ENCODE measurements around the gene TMED1.
A peak's percentile ranks its signal among the peaks of the same experiment; 100 is the strongest.

TMED1 gene

GRCh38 chr19:10831987-10832938 is 3.7 kb downstream of the TMED1 start:
- no peak for DNase-seq (ENCODE audit: low spot score)

DNA sequence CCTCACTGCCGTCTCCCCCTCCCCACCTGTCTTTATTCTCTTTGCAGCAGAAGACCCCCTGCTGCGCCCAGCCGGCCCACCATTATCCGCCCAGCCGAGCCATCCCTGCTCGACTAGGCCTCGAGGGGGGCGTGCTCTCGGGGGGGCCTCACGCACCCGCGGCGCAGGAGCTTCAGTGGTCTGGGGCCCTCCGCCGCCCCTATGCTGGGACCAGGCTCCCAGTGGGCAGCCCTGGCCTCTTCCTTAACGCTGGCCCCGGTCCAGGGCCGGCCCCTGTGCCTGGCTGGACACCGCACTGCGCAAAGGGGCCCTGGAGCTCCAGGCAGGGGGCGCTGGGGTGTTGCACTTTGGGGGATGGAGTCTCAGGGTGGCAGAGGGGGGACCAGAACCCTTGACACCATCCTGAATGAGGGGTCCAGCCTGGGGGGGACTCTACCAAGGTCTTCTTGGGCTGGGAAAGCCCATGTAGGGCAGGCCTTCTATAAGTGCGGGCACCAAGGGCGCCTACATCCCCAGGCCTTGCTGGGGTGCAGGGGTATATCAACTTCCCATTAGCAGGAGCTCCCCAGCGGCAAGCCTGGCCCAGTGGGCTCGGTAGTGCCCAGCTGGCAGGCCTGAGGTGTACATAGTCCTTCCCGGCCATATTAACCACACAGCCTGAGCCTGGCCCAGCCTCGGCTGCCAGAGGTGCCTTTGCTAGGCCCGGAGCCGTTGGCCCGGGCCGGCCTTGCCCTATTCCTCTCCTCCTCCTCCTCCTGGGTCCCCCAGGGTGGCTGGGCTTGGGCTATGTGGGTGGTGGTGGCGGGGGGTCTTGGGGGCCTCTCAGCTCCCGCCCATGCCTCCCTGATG is 4.9 kb downstream of the TMED1 start:
- no peak for DNase-seq (ENCODE audit: low spot score)

DNA sequence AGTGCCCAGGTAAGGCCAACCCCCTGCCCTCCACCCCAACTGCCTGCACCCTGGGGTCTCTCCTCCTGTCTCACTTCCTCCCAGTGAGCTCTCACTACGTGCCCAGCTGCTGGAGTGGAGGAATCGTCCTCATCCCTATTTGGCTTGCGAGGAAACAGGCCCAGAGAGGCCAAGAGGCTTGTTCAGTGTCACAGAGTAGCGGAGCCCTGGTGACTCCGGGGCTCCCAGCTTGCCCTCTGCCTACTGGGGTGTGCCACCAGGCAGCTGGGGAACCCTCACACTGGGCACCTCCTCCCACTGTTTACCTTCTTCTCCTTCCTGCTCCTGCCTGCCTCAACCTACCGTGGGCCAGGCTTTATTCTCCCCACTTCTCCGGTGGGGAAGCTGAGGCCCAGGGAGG is 5.6 kb downstream of the TMED1 start:
- DNase-seq (ENCODE audit: low spot score) = no peak

- DNase-seq (ENCODE audit: low spot score) = no peak
Measured at GRCh38 chr19:10829967-10830366, 6.0 kb downstream of the TMED1 start.

DNA sequence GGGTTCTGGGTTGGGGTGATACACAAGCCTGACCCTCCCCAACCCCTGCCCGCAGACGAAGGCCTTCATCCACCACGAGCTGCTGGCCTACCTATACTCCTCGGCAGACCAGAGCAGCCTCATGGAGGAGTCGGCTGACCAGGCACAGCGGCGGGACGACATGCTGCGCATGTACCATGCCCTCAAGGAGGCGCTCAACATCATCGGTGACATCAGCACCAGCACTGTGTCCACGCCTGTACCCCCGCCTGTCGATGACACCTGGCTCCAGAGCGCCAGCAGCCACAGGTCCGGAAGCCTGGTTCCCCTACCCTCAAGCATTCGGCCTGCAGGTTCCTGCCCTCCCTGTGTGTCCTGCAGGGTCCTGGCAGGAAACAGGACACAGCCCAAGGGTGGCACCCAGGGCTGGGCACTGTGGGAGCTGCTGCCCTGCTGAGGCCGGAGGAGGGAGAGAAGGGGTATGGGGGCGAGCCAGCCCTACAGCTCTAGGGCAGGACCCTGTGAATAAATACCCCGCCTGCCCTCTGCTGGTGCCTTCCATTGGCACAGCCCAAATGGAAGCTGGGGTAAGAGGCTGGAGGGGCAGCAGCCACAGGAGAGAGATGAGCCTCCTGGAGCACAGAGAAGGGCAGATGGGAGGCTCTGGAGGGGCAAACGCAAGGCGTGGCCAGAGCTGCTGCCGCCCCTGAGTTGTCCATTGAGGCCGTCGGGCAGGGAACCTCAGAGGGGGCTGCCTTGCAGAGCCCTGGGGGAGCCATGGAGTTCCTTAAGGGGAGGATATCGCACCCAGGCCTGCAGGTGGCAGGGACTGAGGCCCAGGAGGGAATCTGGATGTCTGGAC is 6.8 kb downstream of the TMED1 start:
- DNase-seq (ENCODE audit: low spot score) = no peak

DNA sequence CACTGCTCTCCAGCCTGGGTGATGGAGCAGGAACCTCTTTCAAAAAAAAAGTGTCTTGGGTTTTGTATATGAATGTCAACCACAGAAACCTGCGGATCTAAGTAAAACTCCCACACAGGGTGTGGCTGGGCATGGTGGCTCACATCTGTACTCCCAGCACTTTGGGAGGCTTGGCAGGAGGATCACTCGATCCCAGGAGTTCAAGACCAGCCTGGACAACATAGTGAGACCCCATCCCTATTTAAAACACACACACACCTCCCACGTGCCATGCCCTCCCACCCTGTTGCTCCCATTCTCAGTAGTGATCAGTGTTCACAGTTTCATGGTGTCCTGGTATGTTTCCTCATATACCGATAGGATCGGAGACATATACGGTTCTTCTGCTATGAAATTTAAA is 9.2 kb downstream of the TMED1 start:
- no peak for DNase-seq (ENCODE audit: low spot score)

GRCh38 chr19:10826231-10826630 is 9.8 kb downstream of the TMED1 start:
- DNase-seq (ENCODE audit: low spot score) = no peak

GRCh38 chr19:10823690-10824089 is 12.3 kb downstream of the TMED1 start:
- no peak for DNase-seq (ENCODE audit: low spot score)

DNA sequence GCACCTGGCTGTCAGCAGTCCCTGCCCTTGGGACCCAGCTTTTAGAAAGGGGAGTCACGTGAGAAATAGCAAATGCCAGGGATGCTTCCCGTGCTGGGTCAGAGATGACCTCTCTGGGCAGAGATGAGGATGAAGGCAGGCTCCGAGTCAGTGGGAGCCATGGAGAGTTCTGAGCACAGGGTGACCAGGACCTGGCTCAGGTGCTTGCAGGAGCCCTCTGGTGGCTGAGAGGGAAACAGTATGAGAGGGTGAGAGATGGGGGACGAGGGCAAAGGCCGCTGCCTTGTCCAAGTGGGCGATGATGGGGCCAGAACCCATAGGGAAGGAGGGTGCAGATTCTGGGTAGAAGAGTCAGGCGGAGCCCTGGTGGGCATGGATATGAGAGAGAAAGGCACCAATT is 15.8 kb downstream of the TMED1 start:
- no peak for DNase-seq (ENCODE audit: low spot score)

DNA sequence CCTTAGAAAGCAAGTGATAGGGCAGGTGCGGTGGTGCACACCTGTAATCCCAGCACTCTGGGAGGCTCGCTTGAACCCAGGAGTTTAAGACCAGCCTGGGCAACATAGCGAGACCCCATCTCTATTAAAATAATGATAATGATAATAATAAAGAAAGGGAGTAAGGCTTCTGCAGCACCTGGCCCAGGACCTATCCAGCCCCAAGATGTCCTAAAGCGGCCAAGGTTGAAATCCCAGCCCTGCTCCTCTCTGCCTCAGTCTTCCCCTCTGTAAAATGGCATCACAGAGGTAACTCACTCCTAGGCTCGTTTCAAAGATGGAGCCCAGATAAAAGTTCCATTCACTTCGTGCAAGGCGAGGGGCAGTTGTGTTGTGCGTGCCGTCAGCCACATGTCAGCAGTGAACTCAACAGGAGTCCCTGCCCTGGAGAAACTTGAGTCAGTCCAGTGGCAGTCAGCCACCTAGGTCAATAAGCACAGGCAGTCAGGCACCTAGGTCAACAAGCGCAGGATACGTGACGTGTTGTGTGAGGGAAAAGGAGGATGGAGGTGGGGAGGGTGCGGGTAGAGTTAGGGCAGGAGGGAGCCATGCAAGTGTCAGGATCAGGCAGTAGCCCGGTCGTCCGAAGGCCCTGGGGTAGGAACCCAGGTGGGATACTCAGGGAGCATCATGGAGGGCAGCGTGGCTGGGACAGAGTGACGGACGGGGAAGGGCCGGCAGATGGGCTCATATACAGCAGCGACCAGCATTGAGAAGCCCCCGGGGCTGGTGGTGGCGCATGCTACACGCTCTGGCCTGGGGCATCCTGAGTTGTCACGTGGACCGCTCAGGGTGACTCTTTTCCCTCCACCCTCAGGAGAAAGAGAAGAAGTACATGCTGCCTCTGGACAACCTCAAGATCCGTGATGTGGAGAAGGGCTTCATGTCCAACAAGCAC is 16.6 kb downstream of the TMED1 start:
- DNase-seq (ENCODE audit: low spot score) = no peak

DNA sequence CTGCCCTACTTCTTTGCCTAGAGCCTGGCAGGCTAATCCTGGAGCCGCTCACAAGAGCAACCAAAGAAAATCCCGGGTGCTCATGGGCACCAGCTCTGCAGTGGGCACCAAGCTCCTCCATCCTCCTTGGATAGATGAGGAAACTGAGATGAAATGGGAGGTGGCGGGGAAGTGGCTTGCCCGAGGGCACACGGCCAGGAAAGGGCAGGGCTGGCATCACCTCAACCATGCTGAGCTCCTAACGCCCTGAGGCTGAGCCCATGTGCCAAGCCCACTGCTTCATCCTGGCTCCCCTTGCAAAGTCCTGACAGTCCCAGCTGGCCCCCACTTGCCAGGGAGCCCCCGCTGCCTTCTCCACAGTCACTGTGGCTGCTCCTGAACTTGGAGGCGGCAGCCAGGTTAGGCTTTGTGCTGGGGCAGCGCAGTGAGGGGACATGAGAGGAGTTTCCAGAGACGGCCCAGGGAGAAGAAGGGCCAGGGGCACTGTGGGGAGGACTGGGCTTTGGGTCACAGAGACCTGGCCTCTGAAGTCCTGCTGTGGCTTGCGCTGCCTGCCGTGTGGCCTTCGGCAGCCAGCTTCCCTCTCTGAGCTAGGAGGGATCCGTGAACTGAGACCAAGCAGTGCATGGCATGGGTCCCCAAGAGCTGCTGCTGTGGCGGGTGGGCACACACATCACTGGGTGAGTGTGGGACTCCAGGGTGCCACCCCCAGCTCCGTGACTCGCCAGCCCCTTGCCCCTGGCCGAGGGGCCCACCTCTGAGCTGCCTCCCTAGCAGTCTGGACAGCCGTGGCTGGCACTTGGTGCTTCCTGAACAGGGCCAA is 17.5 kb downstream of the TMED1 start:
- no peak for DNase-seq (ENCODE audit: low spot score)

DNA sequence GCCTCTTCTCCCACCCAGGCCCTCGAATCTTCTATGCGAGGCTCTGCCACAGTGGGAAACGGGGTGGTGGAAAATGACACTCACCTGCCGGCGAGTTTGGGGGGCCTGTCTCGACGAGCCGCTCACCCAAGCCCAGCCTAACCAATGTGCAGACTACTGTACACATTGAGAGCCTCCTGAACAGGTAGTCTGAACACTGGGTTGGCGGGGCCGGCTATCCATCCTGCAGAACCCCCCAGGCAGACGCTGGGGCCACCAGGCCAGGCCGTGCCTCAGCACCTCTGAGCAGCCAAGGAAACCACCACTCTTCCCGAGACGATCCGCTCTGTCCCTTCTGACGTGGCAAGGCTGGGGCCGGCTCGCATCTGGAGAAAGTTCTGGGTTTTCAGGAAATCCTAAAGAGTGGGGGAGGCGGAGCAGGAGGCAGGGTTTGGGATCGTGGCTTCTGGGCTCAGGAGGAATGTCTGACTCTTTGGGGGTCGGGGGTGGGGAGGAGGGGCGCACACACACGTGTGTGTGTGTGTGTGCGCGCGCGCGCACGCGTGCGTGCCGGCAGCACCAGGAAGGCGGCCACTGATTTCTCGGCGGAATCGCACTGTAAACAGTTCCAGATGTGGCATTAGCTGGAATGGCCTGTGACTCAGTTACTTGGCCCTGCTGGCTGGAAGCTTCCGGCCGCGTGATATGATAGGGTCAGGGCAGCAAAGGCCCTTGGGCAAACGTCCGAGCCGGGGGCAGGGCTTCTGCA is 18.5 kb downstream of the TMED1 start:
- no peak for DNase-seq (ENCODE audit: low spot score)

DNA sequence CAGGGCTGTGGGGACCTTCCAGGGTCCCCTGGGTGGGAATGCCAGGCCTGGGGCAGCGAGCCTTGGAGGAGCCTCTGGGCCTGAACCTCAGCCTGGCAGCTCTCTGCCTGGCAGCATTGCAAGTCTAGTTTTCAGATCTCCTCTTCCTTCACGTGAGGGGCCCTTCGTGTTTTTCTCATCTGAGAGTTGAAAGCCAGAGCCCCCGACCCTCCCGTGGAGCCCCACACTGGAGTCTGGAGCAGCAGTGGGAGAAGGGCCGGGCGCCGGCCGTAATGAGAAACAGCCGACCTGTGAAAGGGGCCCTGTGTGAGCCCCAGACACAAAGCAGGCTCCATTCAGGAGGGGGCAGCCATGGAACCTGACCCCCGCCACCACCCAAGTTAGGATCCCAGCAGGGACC is 19.3 kb downstream of the TMED1 start:
- DNase-seq (ENCODE audit: low spot score) = no peak

DNA sequence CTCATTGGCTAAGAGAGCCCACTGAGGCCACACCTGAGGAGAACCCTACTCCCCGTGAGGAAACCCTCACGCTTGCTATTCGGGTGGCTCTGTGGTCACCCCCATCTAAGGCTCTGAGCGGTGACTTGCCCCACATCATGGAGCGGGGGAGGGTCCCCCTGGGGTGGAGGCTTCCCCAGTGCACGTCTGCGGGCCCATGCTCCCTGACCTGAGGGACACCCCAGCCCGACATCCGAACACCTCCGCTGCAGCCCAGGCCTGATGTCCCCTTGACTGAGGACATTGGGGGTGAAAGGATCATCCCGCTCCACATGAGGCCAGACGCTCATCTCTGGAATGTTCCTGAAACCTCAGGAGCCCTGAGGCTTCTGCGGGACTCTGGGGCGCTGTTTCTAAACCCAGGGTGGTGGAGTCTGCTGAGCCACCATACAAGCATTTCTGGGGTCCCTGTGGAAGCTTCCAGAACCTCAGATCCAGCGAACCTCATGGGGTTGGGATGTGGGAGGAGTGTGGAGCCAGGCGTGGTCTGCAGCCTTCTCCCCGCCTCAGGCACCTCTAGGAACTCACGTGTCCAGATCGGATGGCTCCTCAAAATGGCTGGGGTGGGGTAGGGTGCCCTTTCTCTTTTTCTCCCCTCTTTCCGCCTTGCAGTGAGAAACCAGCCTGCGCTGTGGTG is 19.9 kb downstream of the TMED1 start:
- DNase-seq (ENCODE audit: low spot score) = no peak

GRCh38 chr19:10815007-10815536 is 20.9 kb downstream of the TMED1 start:
- DNase-seq (ENCODE audit: low spot score) = no peak

- DNase-seq (ENCODE audit: low spot score) = peak; percentile 91
Measured at GRCh38 chr19:10812902-10813404, 23.1 kb downstream of the TMED1 start.

DNA sequence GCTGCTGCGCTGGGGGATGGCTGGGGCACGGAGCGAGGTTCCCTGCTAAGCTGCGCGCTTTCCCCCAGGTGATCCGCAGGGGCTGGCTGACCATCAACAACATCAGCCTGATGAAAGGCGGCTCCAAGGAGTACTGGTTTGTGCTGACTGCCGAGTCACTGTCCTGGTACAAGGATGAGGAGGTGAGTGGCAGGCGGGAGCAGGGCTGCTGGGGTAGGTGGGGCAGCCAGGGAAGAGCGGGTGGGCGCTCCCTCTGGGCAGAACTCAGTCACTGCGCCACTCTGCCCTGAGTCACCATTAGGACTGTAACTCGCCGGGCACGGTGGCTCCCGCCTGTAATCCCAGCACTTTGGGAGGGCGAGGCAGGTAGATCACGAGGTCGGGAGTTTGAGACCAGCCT is 23.8 kb downstream of the TMED1 start:
- no peak for DNase-seq (ENCODE audit: low spot score)

GRCh38 chr19:10811391-10812111 is 24.5 kb downstream of the TMED1 start:
- DNase-seq (ENCODE audit: low spot score) = no peak
